Right lobe of liver (tissue), 6 donors: Measurements from ENCODE around the gene CLCA2. TPM values are rescaled to one million over a fixed set of nuclear protein-coding genes. Genes with fewer than 3 reads are reported as not detected.

Source experiments
- ATAC-seq, 4 donors: fragments of 200-7000 bp; cut with Tn5 transposase; one replicate each; pipeline ENCODE4 v1.9.1; 2020; ENCODE audit warnings: mild to moderate bottlenecking in 4 of 4, moderate library complexity in 4 of 4
- DNase-seq, 3 donors: peaks; one replicate each; pipeline ENCODE4 v3.0.0-alpha.2; 2020
- H3K27ac ChIP-seq, 3 donors: fragments of 200-600 bp; one replicate each; pipeline ENCODE4 v1.8.0; 2022
- H3K27me3 ChIP-seq, 2 donors: fragments of 200-600 bp; one replicate each; pipeline ENCODE4 v1.8.0; 2022
- H3K36me3 ChIP-seq, 4 donors: fragments of 200-600 bp; sonication (generic) in 1 of 4; one replicate each; pipeline versions ENCODE4 v1.5.1 to v1.8.0; 2017 to 2022; ENCODE audit warnings: control low read depth in 1 of 4
- H3K4me1 ChIP-seq, 4 donors: fragments of 200-600 bp; sonication (generic) in 1 of 4; one replicate each; pipeline versions ENCODE4 v1.5.1 to v1.8.0; 2017 to 2022; ENCODE audit warnings: control low read depth in 1 of 4
- H3K4me3 ChIP-seq, 3 donors: fragments of 200-600 bp; one replicate each; pipeline ENCODE4 v1.8.0; 2022
- H3K9me3 ChIP-seq, 4 donors: fragments of 200-600 bp; sonication (generic) in 1 of 4; one replicate each; pipeline versions ENCODE4 v1.5.1 to v1.8.0; 2017 to 2022; ENCODE audit warnings: control low read depth in 1 of 4
- POLR2A ChIP-seq: fragments of 450-650 bp; IDR thresholded peaks from one replicate; pipeline ENCODE4 v1.6.1; 2017; ENCODE audit warnings: antibody characterized with exemption, mild to moderate bottlenecking
- WGBS: methylation state at CpG from one replicate; pipeline ENCODE4 v1.1.6; 2018; ENCODE audit warnings: low coverage, low lambda C conversion rate; ENCODE audit not compliant: insufficient coverage; ENCODE audit errors: missing lambda C conversion rate; 5-methylcytosine and 5-hydroxymethylcytosine counted together
- intact Hi-C, 2 donors: fragments of 100-400 bp; cut with DNase I; formaldehyde crosslinking; loops; one replicate each; pipeline versions ENCODE4 v1.11.2 to v1.14.1; 2022
- total RNA-seq, 6 experiments: library from RNA; depleted of rRNA in 2 of 6; stranded (reverse); fragments of >200 nt in 2 of 6; fragmentation: NEBNext Ultra II Directional in 3 of 6; extraction: Animal tissue kit (Norgen Biotek cat#: 25700) in 3 of 6; gene quantifications; one replicate each; pipeline versions ENCODE4 v1.1.0 to v1.2.4, GENCODE V29; 2016 to 2023
- TF ChIP-seq, protein P1 (sequence below), 4 donors: fragments of 200-600 bp in 3 of 4; fragments of 450-650 bp in 1 of 4; IDR thresholded peaks; one replicate each; pipeline versions ENCODE4 v1.5.1 to v1.8.0; 2016 to 2022; ENCODE audit warnings: antibody characterized with exemption in 4 of 4, mild to moderate bottlenecking in 2 of 4
- donor health status: DM: no; HTN: yes; CAD: no.
- donor health status: DM: no; HTN: no; CAD: no.
- donor health status: DM: no; HTN: no; CAD: no.
- donor health status: DM: no; HTN: yes; CAD: no.
- donor health status: DM: no; HTN: yes; CAD: no.

The CLCA2 gene
- total RNA-seq, 6 experiments from 2014 or later: not detected

DNA sequence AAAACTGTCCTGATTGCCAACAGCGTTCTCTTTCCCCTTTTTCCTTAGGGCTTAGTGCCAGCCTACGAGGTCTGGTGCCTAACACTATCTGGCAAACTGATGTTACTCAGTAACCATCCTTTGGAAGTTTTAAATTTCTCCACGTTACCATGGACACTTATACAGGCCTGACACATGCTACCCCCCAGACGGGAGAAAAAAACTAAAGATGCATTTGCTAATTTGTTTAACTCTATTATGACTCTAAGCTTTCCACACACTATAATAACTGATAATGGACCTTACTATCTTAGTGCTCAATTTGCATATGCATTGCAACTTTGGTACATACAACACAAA, 81.6 kb downstream of the CLCA2 start:
- Histone ChIP-seq H3K27ac (no peak overlapping the region), H3K9me3 (no peaks in the 10 kb centered on the region), H3K27me3 (no peaks in the 10 kb centered on the region), H3K36me3 (no peaks in the 10 kb centered on the region), H3K4me1 (peaks cover 0 to 6% (median 0%) of the 10 kb centered on the region in 4 donors), H3K4me3 (no peak overlapping the region)
- DNase-seq: no peak
- 46% methylated on average over 4 of the region's 4 CpGs for WGBS
- no peak for ATAC-seq
- intact Hi-C loops: no loop called here
- TF ChIP-seq, protein P1, sequence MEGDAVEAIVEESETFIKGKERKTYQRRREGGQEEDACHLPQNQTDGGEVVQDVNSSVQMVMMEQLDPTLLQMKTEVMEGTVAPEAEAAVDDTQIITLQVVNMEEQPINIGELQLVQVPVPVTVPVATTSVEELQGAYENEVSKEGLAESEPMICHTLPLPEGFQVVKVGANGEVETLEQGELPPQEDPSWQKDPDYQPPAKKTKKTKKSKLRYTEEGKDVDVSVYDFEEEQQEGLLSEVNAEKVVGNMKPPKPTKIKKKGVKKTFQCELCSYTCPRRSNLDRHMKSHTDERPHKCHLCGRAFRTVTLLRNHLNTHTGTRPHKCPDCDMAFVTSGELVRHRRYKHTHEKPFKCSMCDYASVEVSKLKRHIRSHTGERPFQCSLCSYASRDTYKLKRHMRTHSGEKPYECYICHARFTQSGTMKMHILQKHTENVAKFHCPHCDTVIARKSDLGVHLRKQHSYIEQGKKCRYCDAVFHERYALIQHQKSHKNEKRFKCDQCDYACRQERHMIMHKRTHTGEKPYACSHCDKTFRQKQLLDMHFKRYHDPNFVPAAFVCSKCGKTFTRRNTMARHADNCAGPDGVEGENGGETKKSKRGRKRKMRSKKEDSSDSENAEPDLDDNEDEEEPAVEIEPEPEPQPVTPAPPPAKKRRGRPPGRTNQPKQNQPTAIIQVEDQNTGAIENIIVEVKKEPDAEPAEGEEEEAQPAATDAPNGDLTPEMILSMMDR (IDR thresholded peaks at IDR 0.05): no peak
- no peak for TF ChIP-seq POLR2A

Other genes starting within 250 kb of the CLCA2 start
- 1 to 10 TPM; 3.9 to 8.6 (median 5.7) TPM for gene ODF2L, start 27.8 kb upstream of the CLCA2 start, total RNA-seq
- not detected for gene CLCA1, start 44.8 kb downstream of the CLCA2 start, total RNA-seq
- under 1 TPM in 1 of 6 experiments, not detected in 5; 0.07 TPM for gene CLCA4, start 122.9 kb downstream of the CLCA2 start, total RNA-seq